A549 (cell line): ENCODE measurements around the gene BCAT1.

Experiments used
- BHLHE40 ChIP-seq: IDR thresholded peaks from 2 replicates; pipeline ENCODE4 v1.6.1; 2012; ENCODE audit warnings: low read depth, low read length, inconsistent platforms
- CHD2 ChIP-seq: fragments of 150-350 bp; IDR thresholded peaks from 2 replicates; pipeline ENCODE4 v1.6.1; 2014; ENCODE audit warnings: low read length; ENCODE audit not compliant: partially characterized antibody
- CTCF ChIP-seq: fragments of >200 bp; sonication (Bioruptor Twin); formaldehyde crosslinking; IDR thresholded peaks from 3 replicates; pipeline ENCODE4 v1.5.1; 2016
- EP300 ChIP-seq, 2 experiments: fragments of >200 bp; sonication (Bioruptor Twin); formaldehyde crosslinking; IDR thresholded peaks; 2 replicates in 1 of 2; 3 replicates in 1 of 2; pipeline ENCODE4 v1.6.1; 2016 to 2017
- GATA3 ChIP-seq: IDR thresholded peaks from 2 replicates; pipeline ENCODE4 v1.6.1; 2012; ENCODE audit warnings: borderline replicate concordance
- HOXA7 ChIP-seq: fragments of 250-450 bp; sonication (Bioruptor Pico); IDR thresholded peaks from 2 replicates; pipeline ENCODE4 v1.5.0; 2020; ENCODE audit warnings: mild to moderate bottlenecking, moderate library complexity
- MAX ChIP-seq: IDR thresholded peaks from 2 replicates; pipeline ENCODE4 v1.6.1; 2012
- MYC ChIP-seq: IDR thresholded peaks from 2 replicates; pipeline ENCODE4 v1.6.1; 2012; ENCODE audit warnings: mild to moderate bottlenecking, inconsistent platforms, low read length, improper control_type of control experiment, borderline replicate concordance
- POLR2A ChIP-seq: IDR thresholded peaks from 2 replicates; pipeline ENCODE4 v1.6.1; 2012; ENCODE audit warnings: mild to moderate bottlenecking, low read length
- POLR2AphosphoS2 ChIP-seq: conservative IDR thresholded peaks from 2 replicates; pipeline ENCODE4 v1.6.1; 2012; ENCODE audit warnings: low read length, improper control_type of control experiment, inconsistent platforms
- RAD21 ChIP-seq, 2 experiments: fragments of >200 bp in 1 of 2; sonication (Bioruptor Twin) in 1 of 2; formaldehyde crosslinking in 1 of 2; IDR thresholded peaks in 1 of 2; conservative IDR thresholded peaks in 1 of 2; 2 replicates in 1 of 2; 3 replicates in 1 of 2; pipeline ENCODE4 v1.6.1; 2012 to 2018; ENCODE audit warnings: inconsistent platforms in 1 of 2
- REST ChIP-seq: fragments of 200-600 bp; sonication (generic); IDR thresholded peaks from 2 replicates; pipeline ENCODE4 v1.6.1; 2016; ENCODE audit warnings: antibody characterized with exemption, mild to moderate bottlenecking, moderate library complexity
- RNF2 ChIP-seq: fragments of 200-600 bp; sonication (generic); IDR thresholded peaks from 2 replicates; pipeline ENCODE4 v1.6.1; 2016; ENCODE audit warnings: low read depth, mild to moderate bottlenecking, antibody characterized with exemption, moderate library complexity, borderline replicate concordance
- TP53 ChIP-seq: fragments of 250-450 bp; sonication (Bioruptor Pico); IDR thresholded peaks from 2 replicates; pipeline ENCODE4 v1.5.0; 2021; ENCODE audit warnings: mild to moderate bottlenecking, moderate library complexity

- TF ChIP-seq CTCF, result no peak
- no peak for TF ChIP-seq HOXA7
- no peak for TF ChIP-seq MYC
- no peak for TF ChIP-seq MAX
- no peak for TF ChIP-seq RNF2
- no peak for TF ChIP-seq EP300 (IDR thresholded peaks at IDR 0.05)
- TF ChIP-seq BHLHE40, result no peak
- TF ChIP-seq REST, result no peak
- no peak for TF ChIP-seq POLR2A
- TF ChIP-seq RAD21 (conservative IDR thresholded peaks at IDR 0.05 in 1 of 2, IDR thresholded peaks at IDR 0.05 in 1 of 2), result no peak
- TF ChIP-seq TP53 (CRISPR knock-in tag), result no peak
- no peak for TF ChIP-seq CHD2
- TF ChIP-seq GATA3, result no peak
- no peak for TF ChIP-seq POLR2AphosphoS2
Observed at GRCh38 chr12:24922090-24922489, 26.8 kb downstream of the BCAT1 start.
